Endothelial cell (in vitro differentiated cells): ENCODE measurements around the gene CCDC141. TPM values are rescaled to one million over a fixed set of nuclear protein-coding genes. Genes with fewer than 3 reads are reported as not detected.

Source experiments
- DNase-seq: peaks from one replicate; pipeline ENCODE4 v3.0.0; 2021; ENCODE audit warnings: low spot score
- H3K27ac Mint-ChIP-seq: one replicate; pipeline ENCODE4 v1.8.0; 2021; ENCODE audit warnings: mixed read lengths, inconsistent platforms; ENCODE audit not compliant: unreplicated experiment
- H3K27me3 Mint-ChIP-seq: one replicate; pipeline ENCODE4 v1.8.0; 2021; ENCODE audit warnings: mild to moderate bottlenecking, moderate library complexity, mixed read lengths, inconsistent platforms; ENCODE audit not compliant: unreplicated experiment
- H3K36me3 Mint-ChIP-seq: one replicate; pipeline ENCODE4 v1.8.0; 2021; ENCODE audit warnings: mild to moderate bottlenecking, low read depth, mixed read lengths, inconsistent platforms; ENCODE audit not compliant: unreplicated experiment
- H3K4me1 Mint-ChIP-seq: one replicate; pipeline ENCODE4 v1.8.0; 2021; ENCODE audit warnings: mild to moderate bottlenecking, mixed read lengths, inconsistent platforms; ENCODE audit not compliant: unreplicated experiment
- H3K4me3 Mint-ChIP-seq: one replicate; pipeline ENCODE4 v1.8.0; 2021; ENCODE audit warnings: mild to moderate bottlenecking, mixed read lengths, inconsistent platforms; ENCODE audit not compliant: unreplicated experiment
- H3K9me3 Mint-ChIP-seq: one replicate; pipeline ENCODE4 v1.8.0; 2021; ENCODE audit warnings: mixed read lengths, inconsistent platforms; ENCODE audit not compliant: unreplicated experiment
- CTCF ChIP-seq: fragments of 200-600 bp; sonication (generic); IDR thresholded peaks from one replicate; pipeline ENCODE4 v1.5.0; 2021; ENCODE audit warnings: antibody characterized with exemption; ENCODE audit not compliant: unreplicated experiment
- total RNA-seq: library from RNA; stranded (reverse); fragmentation: NEBNext Ultra II Directional; extraction: Animal tissue kit (Norgen Biotek cat#: 25700); gene quantifications from one replicate; pipeline ENCODE4 v1.2.1, GENCODE V29; 2021; ENCODE audit not compliant: unreplicated experiment

CCDC141 gene
- total RNA-seq, 1 donor from 2014 or later: 0.67 TPM

DNA sequence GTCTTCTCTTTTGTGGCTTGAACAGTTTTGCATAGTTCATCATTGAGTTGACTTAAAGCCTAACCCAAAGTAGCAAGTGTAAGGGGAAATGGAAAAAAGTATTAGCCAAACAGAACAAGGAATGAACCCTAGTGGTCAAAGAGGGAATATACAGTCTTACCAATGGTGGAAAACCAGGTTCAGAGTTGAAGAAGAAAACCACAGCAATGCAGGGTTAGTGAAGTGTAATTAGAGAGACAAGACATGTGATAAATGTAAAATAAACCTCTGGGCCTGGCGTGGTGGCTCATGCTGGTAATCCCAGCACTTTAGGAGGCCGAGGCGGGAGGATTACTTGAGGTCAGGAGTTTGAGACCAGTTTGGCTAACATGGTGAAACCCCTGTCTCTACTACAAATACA lies 245.1 kb downstream of the CCDC141 start:
- TF ChIP-seq CTCF: peak; percentile 86
- H3K27ac Mint-ChIP-seq: no peak overlapping the region

GRCh38 chr2:178800510-178800909 lies 249.4 kb downstream of the CCDC141 start:
- H3K36me3 Mint-ChIP-seq: no peaks in the 10 kb centered on the region

More for the DNA sequence above, 245.1 kb downstream of the CCDC141 start:
- no peak overlapping the region for H3K4me3 Mint-ChIP-seq
- no peaks in the 10 kb centered on the region for H3K4me1 Mint-ChIP-seq
- H3K27me3 Mint-ChIP-seq: no peaks in the 10 kb centered on the region
- DNase-seq: no peak
- H3K9me3 Mint-ChIP-seq: no peaks in the 10 kb centered on the region
- no peaks in the 10 kb centered on the region for H3K36me3 Mint-ChIP-seq

DNA sequence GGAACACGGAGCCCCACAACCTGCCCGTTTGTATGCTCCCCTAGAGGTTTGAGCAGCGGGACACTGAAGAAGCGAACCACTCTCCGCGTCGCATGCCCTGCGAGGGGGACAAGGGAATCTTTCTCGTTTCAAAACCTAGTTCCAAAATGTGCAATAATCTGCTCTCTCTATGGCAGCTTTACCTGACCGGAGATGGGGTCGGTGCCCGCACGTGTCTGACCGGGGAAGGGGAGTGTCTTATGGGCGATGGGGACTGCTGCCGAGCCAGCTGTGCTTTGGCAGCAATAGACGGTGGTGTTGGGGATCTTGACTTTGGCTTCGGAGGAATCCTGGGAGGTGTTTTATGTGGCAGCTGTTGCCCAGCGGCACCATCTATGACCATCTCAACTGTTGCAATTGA lies 250.6 kb downstream of the CCDC141 start:
- no peak overlapping the region for H3K27ac Mint-ChIP-seq
- no peak overlapping the region for H3K4me3 Mint-ChIP-seq
- H3K9me3 Mint-ChIP-seq: no peaks in the 10 kb centered on the region
- no peak for TF ChIP-seq CTCF
- no peak for DNase-seq
- no peaks in the 10 kb centered on the region for H3K36me3 Mint-ChIP-seq
- peaks cover 1% of the 10 kb centered on the region for H3K27me3 Mint-ChIP-seq
- H3K4me1 Mint-ChIP-seq: peaks cover 3% of the 10 kb centered on the region

More at GRCh38 chr2:178800510-178800909, 249.4 kb downstream of the CCDC141 start:
- Mint-ChIP-seq H3K4me3 (no peak overlapping the region), H3K27me3 (no peaks in the 10 kb centered on the region), H3K27ac (no peak overlapping the region), H3K9me3 (no peaks in the 10 kb centered on the region), H3K4me1 (peaks cover under 1% of the 10 kb centered on the region)
- no peak for TF ChIP-seq CTCF
- DNase-seq: no peak

GRCh38 chr2:178796079-178796677 lies 253.8 kb downstream of the CCDC141 start:
- H3K27me3 Mint-ChIP-seq: peaks cover 1% of the 10 kb centered on the region
- no peaks in the 10 kb centered on the region for H3K9me3 Mint-ChIP-seq
- peak; percentile 64 for TF ChIP-seq CTCF
- H3K36me3 Mint-ChIP-seq: no peaks in the 10 kb centered on the region
- H3K4me3 Mint-ChIP-seq: no peak overlapping the region
- DNase-seq: no peak
- H3K27ac Mint-ChIP-seq: no peak overlapping the region
- H3K4me1 Mint-ChIP-seq: peaks cover 3% of the 10 kb centered on the region

GRCh38 chr2:178787934-178788333 lies 262.0 kb downstream of the CCDC141 start:
- Mint-ChIP-seq H3K4me1 (no peaks in the 10 kb centered on the region), H3K27me3 (no peaks in the 10 kb centered on the region), H3K4me3 (no peak overlapping the region), H3K27ac (no peak overlapping the region), H3K36me3 (no peaks in the 10 kb centered on the region), H3K9me3 (no peaks in the 10 kb centered on the region)
- no peak for TF ChIP-seq CTCF
- DNase-seq: no peak
